GM12865 (cell line): ENCODE measurements around the gene PTCD3.
A peak's percentile ranks its signal among the peaks of the same experiment; 100 is the strongest.

ENCODE experiments used
- DNase-seq: peaks from one replicate; pipeline ENCODE4 v3.0.0; 2010; ENCODE audit warnings: low read depth
- H3K4me3 ChIP-seq: 2 replicates; pipeline ENCODE4 v1.5.1; 2011; ENCODE audit warnings: mild to moderate bottlenecking, low read depth, low read length, control low read depth
- CTCF ChIP-seq: IDR thresholded peaks from 2 replicates; pipeline ENCODE4 v1.5.1; 2011; ENCODE audit warnings: low read length, control low read depth, low read depth, inconsistent platforms; ENCODE audit not compliant: insufficient read depth; ENCODE audit errors: missing control alignments

The PTCD3 gene

DNA sequence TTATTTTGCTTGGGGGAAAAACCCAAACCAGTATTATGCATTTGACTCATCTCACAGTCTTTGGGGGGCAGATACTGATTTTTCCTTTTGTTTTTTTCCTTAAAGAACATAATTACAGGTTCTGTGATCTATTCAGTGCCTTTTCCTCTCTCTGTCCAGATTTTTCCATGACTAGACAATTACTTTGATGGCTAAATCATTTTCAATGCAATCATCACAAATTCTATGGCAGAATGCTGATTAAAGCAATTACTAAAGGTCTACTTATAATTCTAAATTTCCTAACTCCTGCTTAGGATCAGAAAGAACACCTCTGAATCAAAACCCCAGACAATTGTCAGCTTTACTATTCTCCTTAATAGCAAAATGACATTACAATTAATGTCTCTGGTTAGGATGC, 39.1 kb upstream of the PTCD3 start:
- no peak for TF ChIP-seq CTCF
- no peak overlapping the region for H3K4me3 ChIP-seq
- DNase-seq: no peak

DNA sequence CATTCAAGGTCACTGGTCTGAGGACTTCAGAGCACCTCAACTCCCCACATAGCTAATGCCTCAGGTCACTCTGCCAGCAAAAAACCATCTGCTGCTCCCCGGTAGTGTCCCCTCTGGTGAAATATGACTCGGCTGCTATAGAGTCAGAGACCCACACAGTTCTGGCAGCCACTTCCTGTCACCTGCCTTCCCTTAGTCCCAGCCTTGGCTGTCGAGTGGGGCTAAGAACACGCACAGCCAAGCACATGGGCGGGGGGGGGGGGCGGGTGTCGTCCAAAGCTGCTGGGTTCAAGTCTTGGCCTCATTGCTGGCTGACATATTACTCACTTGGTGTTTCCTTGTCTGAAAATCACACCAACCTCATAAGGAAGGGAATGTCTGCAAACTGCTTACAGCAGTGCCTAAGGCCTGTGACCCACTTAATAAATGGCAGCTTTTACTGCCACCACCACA, 37.9 kb upstream of the PTCD3 start:
- TF ChIP-seq CTCF: no peak
- H3K4me3 ChIP-seq: no peak overlapping the region
- peak; percentile 41 for DNase-seq

DNA sequence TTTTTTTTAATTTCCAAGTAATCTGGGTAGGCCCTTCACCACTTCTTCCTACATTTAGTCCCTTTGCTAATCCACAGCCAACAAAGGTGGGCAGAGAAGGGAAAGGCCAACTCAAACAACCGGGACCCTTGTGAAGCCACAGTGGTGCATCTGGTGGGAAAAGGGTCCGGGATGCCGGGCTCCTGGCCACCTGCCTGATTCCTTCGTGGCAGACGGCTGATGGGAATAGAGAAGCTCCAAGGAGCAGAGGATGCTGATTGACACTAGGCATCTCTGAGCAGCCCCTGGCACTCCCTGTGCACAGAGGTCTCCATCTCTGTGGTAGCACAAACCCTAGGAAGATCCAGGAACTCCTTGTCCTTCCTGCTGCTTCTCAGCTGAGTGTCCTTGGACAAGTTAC, 37.4 kb upstream of the PTCD3 start:
- DNase-seq: no peak
- no peak for TF ChIP-seq CTCF
- no peak overlapping the region for H3K4me3 ChIP-seq

GRCh38 chr2:86069091-86069685, 36.8 kb upstream of the PTCD3 start:
- no peak for TF ChIP-seq CTCF
- DNase-seq: no peak
- H3K4me3 ChIP-seq: no peak overlapping the region

GRCh38 chr2:86069783-86070339, 36.2 kb upstream of the PTCD3 start:
- TF ChIP-seq CTCF: no peak
- DNase-seq: no peak
- H3K4me3 ChIP-seq: no peak overlapping the region

- no peak for DNase-seq
- no peak overlapping the region for H3K4me3 ChIP-seq
- no peak for TF ChIP-seq CTCF
These were observed 35.2 kb upstream of the PTCD3 start for GRCh38 chr2:86070868-86071267.
